HCT116 (cell line): ENCODE results near the gene SPI1. TPM values are rescaled to one million over a fixed set of nuclear protein-coding genes. Genes with fewer than 3 reads are reported as not detected.

Source experiments
- ATAC-seq: fragments of 200-7000 bp; cut with Tn5 transposase; 2 replicates; pipeline ENCODE4 v1.9.1; 2020; ENCODE audit warnings: mild to moderate bottlenecking, moderate library complexity
- BruUV-seq: library from RNA; stranded (reverse); fragments of 400-500 nt; replicated peaks from 2 replicates; lab custom pipeline; 2021; lab: Mats Ljungman, UMichigan
- CTCF ChIA-PET: fragments of 300-600 bp; sonication (Branson Sonifier 250); formaldehyde crosslinking; loops from one replicate; lab custom pipeline; 2021; ENCODE audit warnings: antibody characterized with exemption; lab: Charles Lee
- POLR2A ChIA-PET: fragments of 300-600, 350-600 bp; sonication (Branson Sonifier 250); formaldehyde crosslinking; loops from one replicate; lab custom pipeline; 2021; ENCODE audit warnings: antibody characterized with exemption; lab: Charles Lee
- RAD21 ChIA-PET, 2 experiments: fragments of 300-600 bp; sonication (Branson Sonifier 250); formaldehyde crosslinking; loops; one replicate each; lab custom pipeline; 2023; ENCODE audit warnings: low total read pairs in 2 of 2; ENCODE audit not compliant: uncharacterized antibody in 2 of 2, unreplicated experiment in 2 of 2, low non-redundant PET in 1 of 2; lab: Charles Lee
- DNase-seq: peaks from one replicate; pipeline ENCODE4 v3.0.0-alpha.2; 2010; ENCODE audit warnings: low read depth, low spot score
- H2AFZ ChIP-seq: fragments of 200-600 bp; shearing (Covaris generic), sonication (generic); 2 replicates; pipeline ENCODE4 v1.6.1; 2017; ENCODE audit warnings: low read depth, mixed run types, mixed read lengths, antibody characterized with exemption, low read length; ENCODE audit not compliant: poor library complexity, severe bottlenecking
- H3K27ac ChIP-seq: 2 replicates; pipeline ENCODE4 v1.5.1; 2012; ENCODE audit warnings: low read depth, low read length
- H3K27me3 ChIP-seq: fragments of 200-600 bp; sonication (generic); 2 replicates; pipeline ENCODE4 v1.6.1; 2016; ENCODE audit warnings: mixed run types, low read length, mixed read lengths; ENCODE audit not compliant: insufficient read depth
- H3K36me3 ChIP-seq, 2 experiments: fragments of 200-500 bp in 1 of 2; fragments of 200-600 bp in 1 of 2; sonication (Bioruptor generic) in 1 of 2; sonication (generic) in 1 of 2; 2 replicates each; pipeline versions ENCODE4 v1.5.1 to v1.6.1; 2014 to 2016; ENCODE audit warnings: low read length in 2 of 2, inconsistent platforms in 1 of 2, mixed read lengths in 1 of 2, mixed run types in 1 of 2; ENCODE audit not compliant: insufficient read depth in 2 of 2, control insufficient read depth in 1 of 2
- H3K4me1 ChIP-seq, 2 experiments: fragments of 200-600 bp in 1 of 2; sonication (generic) in 1 of 2; 2 replicates each; pipeline versions ENCODE4 v1.5.1 to v1.6.1; 2012 to 2017; ENCODE audit warnings: low read length in 2 of 2, inconsistent platforms in 1 of 2, mild to moderate bottlenecking in 1 of 2, mixed read lengths in 1 of 2, mixed run types in 1 of 2, moderate library complexity in 1 of 2; ENCODE audit not compliant: insufficient read depth in 2 of 2, control insufficient read depth in 1 of 2
- H3K4me2 ChIP-seq: fragments of 200-600 bp; sonication (generic); 2 replicates; pipeline ENCODE4 v1.6.1; 2017; ENCODE audit warnings: mixed run types, low read length, mixed read lengths
- H3K4me3 ChIP-seq, 2 experiments: fragments of 200-600 bp in 1 of 2; sonication (generic) in 1 of 2; replicated peaks in 1 of 2; 2 replicates each; pipeline ENCODE4 v1.5.1; 2011 to 2016; ENCODE audit warnings: low read length in 2 of 2, control low read depth in 1 of 2, low read depth in 1 of 2, mild to moderate bottlenecking in 1 of 2, mixed read lengths in 1 of 2, mixed run types in 1 of 2
- H3K79me2 ChIP-seq: fragments of 200-600 bp; sonication (generic); 2 replicates; pipeline ENCODE4 v1.6.1; 2017; ENCODE audit warnings: mild to moderate bottlenecking, mixed run types, low read length, moderate library complexity, mixed read lengths; ENCODE audit not compliant: insufficient read depth
- H3K9ac ChIP-seq: fragments of 200-600 bp; sonication (generic); 2 replicates; pipeline ENCODE4 v1.6.1; 2016; ENCODE audit warnings: low read length, mixed read lengths
- H3K9me2 ChIP-seq: fragments of 200-600 bp; sonication (generic), shearing (Covaris generic); 2 replicates; pipeline ENCODE4 v1.6.1; 2017; ENCODE audit warnings: mixed run types, mild to moderate bottlenecking, moderate library complexity; ENCODE audit not compliant: insufficient read depth
- H3K9me3 ChIP-seq, 2 experiments: fragments of 200-500 bp in 1 of 2; fragments of 200-600 bp in 1 of 2; sonication (Bioruptor generic) in 1 of 2; sonication (generic) in 1 of 2; 2 replicates each; pipeline ENCODE4 v1.6.1; 2014 to 2017; ENCODE audit warnings: low read length in 2 of 2, mixed read lengths in 2 of 2, inconsistent platforms in 1 of 2, low read depth in 1 of 2, mild to moderate bottlenecking in 1 of 2, mixed run types in 1 of 2, moderate library complexity in 1 of 2; ENCODE audit not compliant: control insufficient read depth in 1 of 2, insufficient read depth in 1 of 2
- H4K20me1 ChIP-seq: fragments of 200-600 bp; sonication (generic), shearing (Covaris generic); 2 replicates; pipeline ENCODE4 v1.6.1; 2017; ENCODE audit warnings: mixed run types, mild to moderate bottlenecking, moderate library complexity; ENCODE audit not compliant: insufficient read depth
- CBX3 ChIP-seq: IDR thresholded peaks from 2 replicates; pipeline ENCODE4 v1.6.1; 2012; ENCODE audit warnings: low read depth
- CEBPB ChIP-seq: IDR thresholded peaks from 2 replicates; pipeline ENCODE4 v1.6.1; 2012; ENCODE audit warnings: low read depth
- EGR1 ChIP-seq: IDR thresholded peaks from 2 replicates; pipeline ENCODE4 v1.6.1; 2012; ENCODE audit warnings: low read depth
- EZH2 ChIP-seq: fragments of 200-600 bp; sonication (generic); IDR thresholded peaks from 2 replicates; pipeline ENCODE4 v1.6.1; 2017; ENCODE audit warnings: antibody characterized with exemption, mixed run types
- EZH2phosphoT487 ChIP-seq: fragments of 200-600 bp; IDR thresholded peaks from 2 replicates; pipeline ENCODE4 v1.6.1; 2018; ENCODE audit warnings: antibody characterized with exemption, borderline replicate concordance
- FOSL1 ChIP-seq: IDR thresholded peaks from 2 replicates; pipeline ENCODE4 v1.6.1; 2012; ENCODE audit warnings: low read depth
- JUND ChIP-seq: IDR thresholded peaks from 2 replicates; pipeline ENCODE4 v1.6.1; 2012
- MAX ChIP-seq: IDR thresholded peaks from 2 replicates; pipeline ENCODE4 v1.6.1; 2012
- POLR2A ChIP-seq: IDR thresholded peaks from 2 replicates; pipeline ENCODE4 v1.7.0; 2011; ENCODE audit warnings: borderline replicate concordance; ENCODE audit not compliant: insufficient read depth, insufficient read length; ENCODE audit errors: extremely low read depth
- POLR2AphosphoS5 ChIP-seq: IDR thresholded peaks from 2 replicates; pipeline ENCODE4 v1.6.1; 2011; ENCODE audit warnings: mild to moderate bottlenecking, low read depth, low read length, moderate library complexity
- RAD21 ChIP-seq: IDR thresholded peaks from 2 replicates; pipeline ENCODE4 v1.6.1; 2012; ENCODE audit warnings: low read depth, mild to moderate bottlenecking
- REST ChIP-seq: IDR thresholded peaks from 2 replicates; pipeline ENCODE4 v1.6.1; 2012; ENCODE audit warnings: low read depth
- SIN3A ChIP-seq: IDR thresholded peaks from 2 replicates; pipeline ENCODE4 v1.6.1; 2012; ENCODE audit warnings: low read depth
- SP1 ChIP-seq: IDR thresholded peaks from 2 replicates; pipeline ENCODE4 v1.6.1; 2012; ENCODE audit warnings: low read depth
- SRF ChIP-seq: IDR thresholded peaks from 2 replicates; pipeline ENCODE4 v1.6.1; 2012; ENCODE audit warnings: low read depth
- TCF7L2 ChIP-seq: IDR thresholded peaks from 2 replicates; pipeline ENCODE4 v1.7.0; 2011; ENCODE audit warnings: borderline replicate concordance, inconsistent platforms; ENCODE audit not compliant: insufficient read depth, insufficient read length; ENCODE audit errors: extremely low read depth
- YY1 ChIP-seq: IDR thresholded peaks from 2 replicates; pipeline ENCODE4 v1.6.1; 2011; ENCODE audit warnings: low read length, low read depth, moderate library complexity, mild to moderate bottlenecking; ENCODE audit not compliant: insufficient replicate concordance; ENCODE audit errors: extremely low read depth
- ZBTB33 ChIP-seq: IDR thresholded peaks from 2 replicates; pipeline ENCODE4 v1.6.1; 2011; ENCODE audit warnings: mild to moderate bottlenecking, low read length, moderate library complexity; ENCODE audit not compliant: insufficient replicate concordance; ENCODE audit errors: extremely low read depth
- ZFX ChIP-seq: fragments of 450-650 bp; IDR thresholded peaks from 2 replicates; pipeline ENCODE4 v1.6.1; 2017
- ZNF274 ChIP-seq: fragments of 200-500 bp; sonication (Bioruptor generic); IDR thresholded peaks from 2 replicates; pipeline ENCODE4 v1.6.1; 2014; ENCODE audit warnings: mild to moderate bottlenecking, low read depth, low read length, inconsistent platforms
- intact Hi-C: fragments of 100-400 bp; cut with micrococcal nuclease; formaldehyde crosslinking; loops from 2 replicates; pipeline ENCODE4 v1.10.0; 2022
- total RNA-seq: library from RNA; stranded (reverse); gene quantifications from one replicate; pipeline ENCODE4 v1.2.1, GENCODE V29; 2021; ENCODE audit not compliant: unreplicated experiment

Gene SPI1
- total RNA-seq, 1 experiment from 2014 or later = 0.32 TPM

GRCh38 chr11:47414685-47415070 is 36.3 kb upstream of the SPI1 start:
- TF ChIP-seq SP1 (no peak), SIN3A (no peak), REST (no peak), TCF7L2 (no peak), FOSL1 (no peak), POLR2A (no peak), SRF (no peak), MAX (no peak), EZH2phosphoT487 (no peak), CEBPB (no peak), EZH2 (no peak), ZBTB33 (no peak), POLR2AphosphoS5 (no peak), JUND (no peak), EGR1 (no peak), CBX3 (no peak), RAD21 (no peak), ZFX (no peak), YY1 (no peak), ZNF274 (no peak)
- no peaks in the 10 kb centered on the region for H3K9me3 ChIP-seq
- ATAC-seq (no peak), DNase-seq (no peak)
- no peak overlapping the region for H3K4me3 ChIP-seq
- ChIA-PET RAD21 (no interaction called here), POLR2A (no interaction called here), CTCF (no interaction called here)
- intact Hi-C loops = no loop called here
- no peak overlapping the region for H2AFZ ChIP-seq
- no peaks in the 10 kb centered on the region for H4K20me1 ChIP-seq
- no peaks in the 10 kb centered on the region for H3K79me2 ChIP-seq
- H3K36me3 ChIP-seq = peaks cover 8 to 23% of the 10 kb centered on the region in 2 experiments
- peak overlapping the region; percentile 84; the same call in 1 of the 2 replicates for H3K27ac ChIP-seq
- H3K9me2 ChIP-seq = no peaks in the 10 kb centered on the region
- no peak overlapping the region for H3K9ac ChIP-seq
- H3K4me1 ChIP-seq = peaks cover 28 to 46% of the 10 kb centered on the region in 2 experiments
- BruUV-seq = no TSS peak
- no peak overlapping the region for H3K4me2 ChIP-seq
- H3K27me3 ChIP-seq = no peaks in the 10 kb centered on the region
